ENCODE data around the gene PGM5. TPM values are rescaled to one million over a fixed set of nuclear protein-coding genes. Genes with fewer than 3 reads are reported as not detected.

Gene PGM5
- total and polyA plus RNA-seq, 2 donors (not counting 3 experiments of a cell fraction or from before 2014, with no cell fraction given) = 0.14 to 1.9 TPM

DNA sequence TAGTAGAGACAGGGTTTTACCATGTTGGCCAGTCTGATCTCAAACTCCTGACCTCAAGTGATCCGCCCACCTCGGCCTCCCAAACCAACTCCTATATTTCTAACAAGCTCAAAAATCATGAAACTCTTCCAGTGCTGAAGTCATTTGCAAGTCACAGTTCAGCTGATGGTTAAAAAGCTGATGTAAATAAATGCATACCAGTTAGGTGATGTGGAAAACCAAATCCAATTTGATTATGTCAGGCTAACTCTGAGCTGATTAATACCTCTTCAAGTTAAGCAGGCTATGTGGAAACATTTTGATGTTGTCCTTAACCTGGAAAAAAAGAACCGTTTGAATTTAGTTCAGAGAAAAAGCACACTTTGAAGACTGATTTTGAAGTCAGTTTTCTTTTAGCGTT, 133.2 kb downstream of the PGM5 start:
- no TSS peak for BruUV-seq (replicated peaks)
- Histone ChIP-seq H3K4me2 (ENCODE audit: insufficient read depth, low read length) (no peak overlapping the region), H3K9me1 (replicated peaks; ENCODE audit: control insufficient read depth, extremely low read depth, insufficient read depth, low read length) (no peaks in the 10 kb centered on the region), H3K27ac (ENCODE audit: insufficient read depth, low read depth, low read length) (no peak overlapping the region), H3K36me3 (ENCODE audit: control insufficient read depth in 2 of 2, extremely low read depth in 1 of 2, insufficient read depth in 2 of 2, low read length in 2 of 2) (no peaks in the 10 kb centered on the region), H3K79me2 (ENCODE audit: control insufficient read depth, insufficient read depth, low read length) (no peaks in the 10 kb centered on the region), H3K27me3 (ENCODE audit: control insufficient read depth in 2 of 2, insufficient read depth in 2 of 2, low read length in 2 of 2) (no peaks in the 10 kb centered on the region), H3K9me3 (replicated peaks; ENCODE audit: control insufficient read depth, insufficient read depth, low read length) (no peaks in the 10 kb centered on the region), H3K9ac (replicated peaks; ENCODE audit: extremely low read depth, insufficient read depth, low read length) (no peak overlapping the region), H2AFZ (ENCODE audit: low read depth, low read length) (no peak overlapping the region), H3K4me1 (ENCODE audit: control insufficient read depth, extremely low read depth, insufficient read depth, low read length) (no peaks in the 10 kb centered on the region), H3K4me3 (replicated peaks in 1 of 3; ENCODE audit: insufficient read depth in 1 of 3, low read depth in 1 of 3, low read length in 3 of 3) (no peak overlapping the region), H4K20me1 (replicated peaks; ENCODE audit: control insufficient read depth, extremely low read depth, insufficient read depth, low read length) (no peaks in the 10 kb centered on the region)
- dilution Hi-C loops (cut with MboI; ENCODE audit: extremely low pct_ligation_motif_present, low sequenced_read_pairs) = no loop called here
- FAIRE-seq (no peak), DNase-seq (ENCODE audit: low read depth, low spot score) (no peak)
- intact Hi-C loops (cut with micrococcal nuclease) = no loop called here
- ChIA-PET POLR2A (no interaction called here), CTCF (no interaction called here)
- no peak for TF ChIP-seq POLR2AphosphoS5 (IDR thresholded peaks at IDR 0.05; ENCODE audit: insufficient read depth, low read depth, low read length)
- TF ChIP-seq, protein P1, sequence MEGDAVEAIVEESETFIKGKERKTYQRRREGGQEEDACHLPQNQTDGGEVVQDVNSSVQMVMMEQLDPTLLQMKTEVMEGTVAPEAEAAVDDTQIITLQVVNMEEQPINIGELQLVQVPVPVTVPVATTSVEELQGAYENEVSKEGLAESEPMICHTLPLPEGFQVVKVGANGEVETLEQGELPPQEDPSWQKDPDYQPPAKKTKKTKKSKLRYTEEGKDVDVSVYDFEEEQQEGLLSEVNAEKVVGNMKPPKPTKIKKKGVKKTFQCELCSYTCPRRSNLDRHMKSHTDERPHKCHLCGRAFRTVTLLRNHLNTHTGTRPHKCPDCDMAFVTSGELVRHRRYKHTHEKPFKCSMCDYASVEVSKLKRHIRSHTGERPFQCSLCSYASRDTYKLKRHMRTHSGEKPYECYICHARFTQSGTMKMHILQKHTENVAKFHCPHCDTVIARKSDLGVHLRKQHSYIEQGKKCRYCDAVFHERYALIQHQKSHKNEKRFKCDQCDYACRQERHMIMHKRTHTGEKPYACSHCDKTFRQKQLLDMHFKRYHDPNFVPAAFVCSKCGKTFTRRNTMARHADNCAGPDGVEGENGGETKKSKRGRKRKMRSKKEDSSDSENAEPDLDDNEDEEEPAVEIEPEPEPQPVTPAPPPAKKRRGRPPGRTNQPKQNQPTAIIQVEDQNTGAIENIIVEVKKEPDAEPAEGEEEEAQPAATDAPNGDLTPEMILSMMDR (IDR thresholded peaks at IDR 0.05; ENCODE audit: extremely low read depth in 1 of 2, insufficient read depth in 1 of 2, low read depth in 1 of 2, low read length in 2 of 2) = no peak
- no peak for TF ChIP-seq POLR2A (IDR thresholded peaks at IDR 0.05; ENCODE audit: low read depth, low read length)
- no peak for TF ChIP-seq GATA2 (IDR thresholded peaks at IDR 0.05; ENCODE audit: insufficient read depth, insufficient read length, low read depth, low read length)
- no peak for TF ChIP-seq JUN (IDR thresholded peaks at IDR 0.05; ENCODE audit: borderline replicate concordance, insufficient read depth, insufficient read length, low read depth)

- CTCF ChIA-PET = interaction anchor here (1.2 kb wide), 1 partner anchor 15 kb away, joined by 3 read pairs; no protein-coding TSS in a partner anchor
- H3K27me3 ChIP-seq (ENCODE audit: control insufficient read depth in 2 of 2, insufficient read depth in 2 of 2, low read length in 2 of 2) = no peaks in the 10 kb centered on the region
- BruUV-seq (replicated peaks) = no TSS peak
- no peaks in the 10 kb centered on the region for H3K4me1 ChIP-seq (ENCODE audit: control insufficient read depth, extremely low read depth, insufficient read depth, low read length)
- H3K4me2 ChIP-seq (ENCODE audit: insufficient read depth, low read length) = no peak overlapping the region
- POLR2A ChIA-PET = no interaction called here
- no peak overlapping the region for H3K4me3 ChIP-seq (replicated peaks in 1 of 3; ENCODE audit: insufficient read depth in 1 of 3, low read depth in 1 of 3, low read length in 3 of 3)
- dilution Hi-C loops (cut with MboI; ENCODE audit: extremely low pct_ligation_motif_present, low sequenced_read_pairs) = no loop called here
- no peaks in the 10 kb centered on the region for H3K79me2 ChIP-seq (ENCODE audit: control insufficient read depth, insufficient read depth, low read length)
- H3K9ac ChIP-seq (replicated peaks; ENCODE audit: extremely low read depth, insufficient read depth, low read length) = no peak overlapping the region
- H3K9me1 ChIP-seq (replicated peaks; ENCODE audit: control insufficient read depth, extremely low read depth, insufficient read depth, low read length) = no peaks in the 10 kb centered on the region
- FAIRE-seq (no peak), DNase-seq (ENCODE audit: low read depth, low spot score) (no peak)
- no peaks in the 10 kb centered on the region for H3K9me3 ChIP-seq (replicated peaks; ENCODE audit: control insufficient read depth, insufficient read depth, low read length)
- H2AFZ ChIP-seq (ENCODE audit: low read depth, low read length) = no peak overlapping the region
- intact Hi-C loops (cut with micrococcal nuclease) = no loop called here
- no peak for TF ChIP-seq MYC (IDR thresholded peaks at IDR 0.05; ENCODE audit: low read depth, low read length)
- TF ChIP-seq, protein P1 (IDR thresholded peaks at IDR 0.05; ENCODE audit: extremely low read depth in 1 of 2, insufficient read depth in 1 of 2, low read depth in 1 of 2, low read length in 2 of 2) = no peak
- no peak for TF ChIP-seq EZH2 (IDR thresholded peaks at IDR 0.05; ENCODE audit: borderline replicate concordance, low read depth, low read length, severe bottlenecking)
- H4K20me1 ChIP-seq (replicated peaks; ENCODE audit: control insufficient read depth, extremely low read depth, insufficient read depth, low read length) = no peaks in the 10 kb centered on the region
- H3K36me3 ChIP-seq (ENCODE audit: control insufficient read depth in 2 of 2, extremely low read depth in 1 of 2, insufficient read depth in 2 of 2, low read length in 2 of 2) = no peaks in the 10 kb centered on the region
- H3K27ac ChIP-seq (ENCODE audit: insufficient read depth, low read depth, low read length) = no peak overlapping the region
Observed at GRCh38 chr9:68492806-68493205, 136.4 kb downstream of the PGM5 start.
